HEK293T (cell line): ENCODE measurements around the gene TRIM41.
A peak's percentile ranks its signal among the peaks of the same experiment; 100 is the strongest.

Source experiments
- CTCF ChIA-PET: fragments of 350-600 bp; formaldehyde crosslinking; extraction: SDS; loops from one replicate; lab custom pipeline; 2021; ENCODE audit warnings: antibody characterized with exemption, inconsistent platforms; lab: Yijun Ruan, JAX
- POLR2A ChIA-PET: fragments of 350-600 bp; formaldehyde crosslinking; extraction: SDS; loops from one replicate; lab custom pipeline; 2020; ENCODE audit warnings: antibody characterized with exemption, inconsistent platforms; lab: Yijun Ruan, JAX
- DNase-seq: peaks from one replicate; pipeline ENCODE4 v3.0.0; 2012; ENCODE audit warnings: mixed read lengths; ENCODE audit errors: extremely low spot score
- ARNT ChIP-seq: fragments of 450-650 bp; IDR thresholded peaks from 2 replicates; pipeline ENCODE4 v1.6.1; 2017; ENCODE audit warnings: mild to moderate bottlenecking
- BHLHE40 ChIP-seq: fragments of 450-650 bp; IDR thresholded peaks from 2 replicates; pipeline ENCODE4 v1.6.1; 2016; ENCODE audit warnings: mild to moderate bottlenecking, moderate library complexity, borderline replicate concordance
- CTBP1 ChIP-seq: fragments of 450-650 bp; IDR thresholded peaks from 2 replicates; pipeline ENCODE4 v1.6.1; 2016; ENCODE audit warnings: borderline replicate concordance
- ELF4 ChIP-seq: fragments of 450-650 bp; IDR thresholded peaks from 2 replicates; pipeline ENCODE4 v1.6.1; 2017; ENCODE audit warnings: antibody characterized with exemption
- FOXA1 ChIP-seq: fragments of 450-650 bp; IDR thresholded peaks from 2 replicates; pipeline ENCODE4 v1.6.1; 2016; ENCODE audit warnings: mild to moderate bottlenecking
- FOXK2 ChIP-seq: fragments of 450-650 bp; IDR thresholded peaks from 2 replicates; pipeline ENCODE4 v1.6.1; 2016; ENCODE audit warnings: mild to moderate bottlenecking
- FOXM1 ChIP-seq: fragments of 450-650 bp; IDR thresholded peaks from 2 replicates; pipeline ENCODE4 v1.6.1; 2017; ENCODE audit warnings: mild to moderate bottlenecking, borderline replicate concordance
- HDGF ChIP-seq: fragments of 450-650 bp; IDR thresholded peaks from 2 replicates; pipeline ENCODE4 v1.6.1; 2017; ENCODE audit warnings: antibody characterized with exemption, borderline replicate concordance
- L3MBTL2 ChIP-seq: fragments of 450-650 bp; conservative IDR thresholded peaks from 2 replicates; pipeline ENCODE4 v1.6.1; 2016; ENCODE audit warnings: mild to moderate bottlenecking
- LEF1 ChIP-seq: fragments of 450-650 bp; IDR thresholded peaks from 2 replicates; pipeline ENCODE4 v1.6.1; 2017; ENCODE audit warnings: mild to moderate bottlenecking, borderline replicate concordance
- NFRKB ChIP-seq: fragments of 450-650 bp; IDR thresholded peaks from 2 replicates; pipeline ENCODE4 v1.6.1; 2016; ENCODE audit warnings: mild to moderate bottlenecking, moderate library complexity
- PKNOX1 ChIP-seq: fragments of 450-650 bp; IDR thresholded peaks from 2 replicates; pipeline ENCODE4 v1.6.1; 2016
- SP1 ChIP-seq: fragments of 450-650 bp; IDR thresholded peaks from 2 replicates; pipeline ENCODE4 v1.6.1; 2017
- SUZ12 ChIP-seq: fragments of 450-650 bp; IDR thresholded peaks from 2 replicates; pipeline ENCODE4 v1.6.1; 2016; ENCODE audit warnings: mild to moderate bottlenecking
- TARDBP ChIP-seq: fragments of 450-650 bp; IDR thresholded peaks from 2 replicates; pipeline ENCODE4 v1.6.1; 2016
- ZNF384 ChIP-seq: fragments of 450-650 bp; IDR thresholded peaks from 2 replicates; pipeline ENCODE4 v1.6.1; 2016

Gene TRIM41

GRCh38 chr5:181236954-181237641 lies 14.0 kb downstream of the TRIM41 start:
- POLR2A ChIA-PET = interaction anchor here (1.0 to 3.1 kb wide), 4 partner anchors 8 to 24 kb away, joined by 3 to 26 read pairs (median 5); partner anchors contain the start of genes RACK1, TRIM41 and TRIM52
- no peak for DNase-seq
- TF ChIP-seq ZNF384 (no peak), SUZ12 (no peak), BHLHE40 (no peak), HDGF (no peak)
- CTCF ChIA-PET = no interaction called here

DNA sequence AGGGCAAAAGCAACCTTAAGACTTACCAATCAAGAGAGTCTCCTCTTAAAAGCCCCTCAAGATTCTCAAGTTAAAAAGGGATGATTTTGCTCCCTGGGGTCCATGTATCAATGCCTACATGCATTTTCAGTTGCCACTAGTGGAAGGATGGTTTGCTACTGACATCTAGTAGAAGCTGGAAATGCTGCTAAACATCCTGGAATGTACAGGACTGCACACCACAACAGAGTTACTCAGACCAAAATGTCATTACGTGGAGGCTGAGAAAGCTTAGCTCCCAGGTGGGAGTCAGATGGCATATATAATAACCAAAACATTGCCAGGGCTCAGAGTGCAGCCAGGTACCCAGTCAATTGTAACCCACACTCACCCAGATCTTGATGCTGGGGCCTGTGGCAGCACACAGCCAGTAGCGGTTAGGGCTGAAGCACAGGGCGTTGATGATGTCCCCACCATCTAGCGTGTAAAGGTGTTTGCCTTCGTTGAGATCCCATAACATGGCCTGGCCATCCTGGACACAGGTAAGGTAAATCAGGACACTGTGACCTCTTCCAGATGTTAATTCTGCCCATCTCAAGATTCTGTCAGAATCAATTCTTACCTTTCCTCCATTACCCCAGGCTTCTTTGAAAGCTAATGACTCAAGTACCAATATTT lies 14.8 kb downstream of the TRIM41 start:
- CTCF ChIA-PET = no interaction called here
- POLR2A ChIA-PET = interaction anchor here (1.0 to 1.8 kb wide), 3 partner anchors 14 to 23 kb away, joined by 3 to 5 read pairs (median 5); partner anchors contain the start of genes TRIM41 and TRIM52
- no peak for DNase-seq
- no peak for TF ChIP-seq TARDBP
- TF ChIP-seq SUZ12 = no peak
- no peak for TF ChIP-seq PKNOX1
- TF ChIP-seq FOXK2 = no peak
- no peak for TF ChIP-seq ELF4
- no peak for TF ChIP-seq LEF1
- no peak for TF ChIP-seq CTBP1
- no peak for TF ChIP-seq FOXM1

- CTCF ChIA-PET = interaction anchor here (0.7 kb wide), 1 partner anchor 10 kb away, joined by 3 read pairs; no protein-coding TSS in a partner anchor
- DNase-seq = no peak
- TF ChIP-seq SUZ12 (no peak), TARDBP (no peak), ZNF384 (no peak), ARNT (no peak), FOXK2 (no peak), SP1 (no peak), PKNOX1 (no peak), L3MBTL2 (no peak), CTBP1 (no peak), NFRKB (no peak), FOXA1 (no peak), HDGF (no peak), ELF4 (no peak), BHLHE40 (no peak), LEF1 (no peak), FOXM1 (no peak)
- POLR2A ChIA-PET = interaction anchor here (0.7 to 1.4 kb wide), 3 partner anchors 10 to 16 kb away, joined by 3 to 6 read pairs (median 3); partner anchors contain the start of gene TRIM41
Measured at GRCh38 chr5:181239062-181239663, 16.1 kb downstream of the TRIM41 start.

GRCh38 chr5:181241393-181241975 lies 18.4 kb downstream of the TRIM41 start:
- no peak for DNase-seq
- ChIA-PET CTCF (no interaction called here), POLR2A (interaction anchor here (2.1 to 2.5 kb wide), 2 partner anchors 10 to 19 kb away, joined by 10 to 11 read pairs; partner anchors contain the start of gene TRIM52)
- TF ChIP-seq SUZ12 (no peak), ARNT (no peak), ZNF384 (peak; percentile 41; the same call in 1 of the 2 replicates)

DNA sequence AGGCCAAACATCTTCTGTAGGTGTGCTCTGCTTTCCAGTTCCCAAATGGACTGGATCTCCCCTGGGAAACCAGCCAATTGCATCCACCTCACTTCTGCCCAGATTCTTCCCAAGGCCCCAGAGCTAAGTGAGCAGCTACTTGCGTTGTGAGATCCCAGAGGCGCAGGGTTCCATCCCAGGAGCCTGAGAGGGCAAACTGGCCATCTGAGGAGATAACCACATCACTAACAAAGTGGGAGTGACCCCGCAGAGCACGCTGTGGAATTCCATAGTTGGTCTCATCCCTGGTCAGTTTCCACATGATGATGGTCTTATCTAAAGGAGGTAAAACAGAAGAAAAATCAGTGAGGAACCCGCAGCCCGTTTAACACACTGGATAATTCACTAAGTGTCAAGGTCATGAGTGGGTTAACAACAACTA lies 19.0 kb downstream of the TRIM41 start:
- no peak for TF ChIP-seq TARDBP
- no peak for TF ChIP-seq ARNT
- TF ChIP-seq FOXA1 = no peak
- no peak for TF ChIP-seq ZNF384
- TF ChIP-seq L3MBTL2 = no peak
- TF ChIP-seq ELF4 = no peak
- TF ChIP-seq LEF1 = no peak
- no peak for TF ChIP-seq PKNOX1
- TF ChIP-seq SP1 = no peak
- no peak for TF ChIP-seq HDGF
- TF ChIP-seq NFRKB = no peak
- ChIA-PET CTCF (no interaction called here), POLR2A (interaction anchor here (1.1 to 2.5 kb wide), 4 partner anchors 8 to 19 kb away, joined by 3 to 11 read pairs (median 6); partner anchors contain the start of genes TRIM41 and TRIM52)
- no peak for DNase-seq
